Measurements from ENCODE around the gene ARHGAP21.

DNA sequence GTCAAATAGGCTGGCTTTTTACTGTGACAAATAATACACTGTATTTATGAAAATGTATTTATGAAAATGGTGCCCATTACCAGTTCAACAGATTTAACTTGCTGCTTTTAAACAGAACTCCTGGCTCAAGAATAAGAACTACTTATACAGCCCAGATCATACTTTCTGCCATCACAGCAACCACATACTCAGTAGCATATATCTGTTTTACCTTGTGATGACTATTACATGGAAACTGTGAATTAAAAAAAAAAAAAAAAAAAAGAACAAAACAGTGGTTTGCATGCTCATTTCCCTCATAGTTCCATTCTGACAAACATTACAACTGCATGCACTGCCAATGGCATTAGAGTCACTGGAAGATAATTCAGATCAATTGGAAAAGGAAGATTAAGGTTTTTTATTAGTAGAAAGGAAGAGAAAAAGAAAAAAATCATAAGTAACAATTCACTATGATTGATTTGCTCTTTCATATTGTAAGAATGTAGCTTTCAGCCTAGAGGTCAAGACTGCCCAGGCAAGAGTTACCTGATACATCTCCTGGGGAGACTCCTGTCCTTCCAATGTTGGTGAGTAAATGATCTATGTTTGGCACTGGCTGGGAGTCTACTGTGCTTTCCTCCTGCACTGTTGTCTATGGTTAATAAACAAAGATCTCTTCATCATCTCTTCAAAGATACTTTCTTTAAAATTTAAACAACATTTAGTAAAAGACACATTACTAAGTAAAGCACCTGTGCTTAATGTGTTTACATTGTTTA is 132.8 kb downstream of the ARHGAP21 start:
- no peak for TF ChIP-seq POLR2A (IDR thresholded peaks at IDR 0.05)
- TF ChIP-seq CTCF (IDR thresholded peaks at IDR 0.05), result no peak

Measured in heart left ventricle (tissue), 13 donors.